Amniotic epithelial cell (primary cell): ENCODE measurements around the gene WWOX.
"Not testable (repeated sequence)": the region's sequence is repeated elsewhere in the genome, so short reads cannot be mapped to it uniquely, and the experiment has no call there.

Source experiments
- DNase-seq: peaks from one replicate; pipeline ENCODE4 v3.0.0-alpha.2; 2010; ENCODE audit warnings: low read depth

Gene WWOX

GRCh38 chr16:78577630-78578029, 478.2 kb downstream of the WWOX start:
- DNase-seq, result no peak

- no peak for DNase-seq
These were observed 479.6 kb downstream of the WWOX start for GRCh38 chr16:78579020-78579419.

- no peak for DNase-seq
These were observed 484.0 kb downstream of the WWOX start for GRCh38 chr16:78583441-78583840.

DNA sequence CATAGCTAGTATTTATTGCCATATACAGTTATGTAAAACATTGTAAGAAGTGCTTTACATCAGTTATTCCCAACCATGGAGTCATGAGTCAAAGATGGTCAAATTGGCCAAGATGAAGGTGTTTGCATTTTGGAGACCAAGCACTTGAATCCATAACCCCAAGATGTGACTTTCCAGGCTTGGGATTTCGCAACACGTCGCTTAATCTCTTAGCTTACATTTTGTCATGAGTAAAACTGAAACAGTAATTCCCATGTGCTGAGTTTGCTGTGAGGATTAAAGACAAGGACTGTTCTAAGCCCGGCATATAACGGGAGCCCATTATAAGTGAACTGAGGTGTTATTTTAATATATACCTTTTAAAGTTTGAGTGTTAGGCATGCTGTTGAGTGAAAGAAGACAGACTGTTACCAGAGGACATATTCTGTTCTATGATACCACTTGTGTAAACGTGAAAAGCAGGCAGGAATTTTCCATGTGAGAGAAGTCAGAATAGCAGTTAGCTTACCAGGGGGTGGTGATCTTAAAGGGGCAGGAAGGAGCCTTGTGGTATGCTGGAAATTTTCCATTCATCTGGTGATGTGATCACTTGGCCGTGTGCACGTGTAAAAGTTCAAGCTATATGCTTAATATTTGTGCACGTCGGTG, 484.9 kb downstream of the WWOX start:
- no peak for DNase-seq

- DNase-seq, result no peak
These were observed 485.5 kb downstream of the WWOX start for GRCh38 chr16:78584991-78585390.

DNA sequence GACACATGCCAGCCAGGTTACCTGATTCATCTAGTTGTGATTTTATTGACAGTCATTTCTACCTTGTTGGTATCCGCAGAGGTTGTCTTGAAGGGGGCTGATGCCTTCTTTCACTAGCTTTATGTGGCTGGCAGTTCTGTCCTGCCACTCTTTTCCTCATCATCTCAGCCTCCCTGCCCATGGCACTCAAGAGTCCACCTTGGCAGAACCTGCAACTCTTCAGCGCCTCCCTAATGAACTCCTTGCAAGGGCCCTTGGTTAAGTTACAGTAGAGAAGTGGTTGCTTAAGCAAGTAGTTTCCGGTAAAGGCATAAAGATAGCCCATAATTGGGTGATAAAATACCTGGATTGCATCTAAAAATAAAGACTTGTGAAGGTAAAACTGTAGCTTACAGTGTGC, 489.9 kb downstream of the WWOX start:
- no peak for DNase-seq

DNA sequence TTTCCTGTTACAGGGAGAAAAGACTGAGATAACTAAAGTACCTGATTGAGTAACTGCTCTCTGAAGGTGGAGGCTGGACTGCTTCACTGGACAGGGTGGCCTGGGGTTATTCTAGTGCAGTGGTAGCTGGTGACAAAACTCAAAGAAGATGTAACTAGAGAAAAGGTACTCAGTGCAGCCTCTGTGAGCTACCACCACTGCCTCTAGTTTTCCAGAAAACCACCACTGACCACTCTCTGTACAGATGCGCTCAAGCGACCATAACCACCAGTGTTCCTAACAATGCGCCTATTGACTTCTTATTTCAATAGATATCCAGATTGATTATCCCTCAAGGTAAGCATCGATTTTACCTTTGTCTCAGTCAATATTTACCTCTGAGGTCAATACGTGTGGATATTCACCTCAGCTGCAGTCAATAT, 492.2 kb downstream of the WWOX start:
- DNase-seq, result no peak

- no peak for DNase-seq
These were observed 492.7 kb downstream of the WWOX start for GRCh38 chr16:78592111-78592510.

- DNase-seq, result no peak
These were observed 493.9 kb downstream of the WWOX start for GRCh38 chr16:78593352-78593751.

DNA sequence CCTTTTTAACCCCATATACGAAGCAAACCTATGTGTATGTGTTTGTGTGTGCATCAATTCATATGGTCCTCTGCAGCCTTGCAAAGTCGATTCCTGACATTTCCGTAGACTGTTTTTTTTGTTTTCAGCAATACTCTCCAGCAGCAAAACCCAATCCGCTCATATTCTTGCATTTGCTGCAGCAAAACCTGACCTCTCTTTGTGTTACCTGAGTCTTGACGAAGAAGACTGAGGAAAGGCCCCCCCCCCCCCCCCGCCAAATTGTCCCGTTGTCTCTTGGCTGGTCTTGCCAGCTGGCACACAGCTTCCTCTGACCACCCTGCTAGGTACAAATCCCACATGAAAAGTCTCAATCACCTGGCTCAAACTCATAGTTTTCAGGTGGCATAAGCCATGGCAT, 494.7 kb downstream of the WWOX start:
- no peak for DNase-seq

DNA sequence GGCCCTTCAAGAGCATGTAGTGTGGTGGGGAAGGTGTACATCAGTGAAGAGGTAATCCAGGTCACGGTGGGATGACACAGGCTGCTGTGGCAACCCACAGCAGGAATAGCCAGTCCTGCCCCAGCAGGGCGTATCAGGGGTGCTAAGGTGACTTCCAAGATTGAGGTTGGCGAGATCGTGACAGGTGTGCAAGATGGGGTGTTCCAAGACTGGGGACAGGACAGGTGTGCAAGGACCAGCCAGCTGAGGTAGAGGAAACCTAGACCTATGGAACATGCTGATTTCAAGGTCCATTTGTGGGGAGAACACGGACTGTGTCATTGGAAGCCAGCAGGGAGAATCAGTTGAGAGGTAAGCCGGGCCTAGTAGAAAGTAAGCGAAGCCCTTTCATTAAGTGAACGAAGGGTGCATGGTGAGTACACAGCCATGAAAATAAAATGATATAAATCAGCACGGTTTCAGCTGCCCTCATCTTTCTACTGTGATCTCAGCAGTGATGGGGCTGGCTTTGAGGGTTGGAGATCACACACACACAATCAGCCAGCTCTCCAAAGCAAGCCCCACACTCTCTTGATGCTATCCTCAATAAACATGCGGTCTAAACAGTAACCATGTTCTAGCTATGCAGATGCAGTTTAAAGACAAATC, 497.0 kb downstream of the WWOX start:
- DNase-seq, result no peak

- no peak for DNase-seq
These were observed 497.6 kb downstream of the WWOX start for GRCh38 chr16:78596996-78597422.

DNA sequence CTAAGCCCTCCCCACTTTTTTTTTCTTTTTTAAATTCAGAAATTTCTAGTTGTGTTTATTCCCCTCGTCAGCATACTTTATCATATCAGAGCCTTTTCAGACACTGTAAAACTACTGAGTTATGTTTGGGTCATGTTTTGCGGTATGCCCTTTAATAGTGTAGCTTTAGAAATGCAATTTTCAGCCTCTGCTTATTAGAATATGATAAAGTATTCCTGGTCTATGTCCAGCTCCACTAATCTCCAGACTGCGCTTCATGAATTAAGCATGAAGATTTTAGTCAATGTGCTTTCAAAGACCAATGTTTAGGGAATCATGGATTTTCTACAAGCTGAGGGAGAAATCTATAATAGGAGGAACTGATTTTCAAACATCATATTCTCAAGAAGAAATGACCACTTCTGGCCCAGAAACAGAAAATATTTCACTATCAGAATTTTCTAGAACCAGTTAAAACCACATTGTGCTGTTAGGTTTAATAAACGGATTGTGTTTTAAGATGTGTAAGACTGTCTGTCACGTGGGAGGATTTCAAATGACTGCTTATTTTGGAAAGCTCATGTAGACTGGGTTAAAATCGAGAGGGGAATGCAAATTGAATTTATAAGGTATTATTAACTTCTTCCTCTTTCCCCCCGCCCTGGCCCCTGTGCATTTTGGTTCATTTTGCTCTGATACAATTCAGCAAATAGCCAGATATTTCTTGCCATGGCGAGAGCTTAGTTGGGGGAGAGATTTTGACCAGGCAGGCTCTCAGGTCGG, 498.5 kb downstream of the WWOX start:
- no peak for DNase-seq

DNA sequence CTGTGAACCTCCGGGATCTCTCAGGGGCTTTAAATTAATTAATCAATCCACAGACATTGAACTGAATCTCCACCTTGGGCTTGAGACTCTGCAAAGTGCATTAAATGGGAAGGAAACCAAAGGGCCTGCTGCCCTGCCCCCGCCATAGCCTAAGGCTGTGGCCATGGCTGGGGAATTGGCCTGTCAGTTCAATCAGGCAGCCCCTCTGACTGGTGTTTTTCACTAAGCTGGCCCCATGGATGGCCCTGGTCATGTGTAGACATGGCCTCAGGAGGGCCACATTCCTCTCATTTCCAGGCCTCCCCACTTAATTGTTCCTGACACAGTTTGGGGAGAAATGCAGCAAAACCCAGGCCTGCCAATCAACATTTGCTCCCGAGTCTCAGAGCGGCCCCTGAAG, 499.8 kb downstream of the WWOX start:
- DNase-seq, result no peak

DNA sequence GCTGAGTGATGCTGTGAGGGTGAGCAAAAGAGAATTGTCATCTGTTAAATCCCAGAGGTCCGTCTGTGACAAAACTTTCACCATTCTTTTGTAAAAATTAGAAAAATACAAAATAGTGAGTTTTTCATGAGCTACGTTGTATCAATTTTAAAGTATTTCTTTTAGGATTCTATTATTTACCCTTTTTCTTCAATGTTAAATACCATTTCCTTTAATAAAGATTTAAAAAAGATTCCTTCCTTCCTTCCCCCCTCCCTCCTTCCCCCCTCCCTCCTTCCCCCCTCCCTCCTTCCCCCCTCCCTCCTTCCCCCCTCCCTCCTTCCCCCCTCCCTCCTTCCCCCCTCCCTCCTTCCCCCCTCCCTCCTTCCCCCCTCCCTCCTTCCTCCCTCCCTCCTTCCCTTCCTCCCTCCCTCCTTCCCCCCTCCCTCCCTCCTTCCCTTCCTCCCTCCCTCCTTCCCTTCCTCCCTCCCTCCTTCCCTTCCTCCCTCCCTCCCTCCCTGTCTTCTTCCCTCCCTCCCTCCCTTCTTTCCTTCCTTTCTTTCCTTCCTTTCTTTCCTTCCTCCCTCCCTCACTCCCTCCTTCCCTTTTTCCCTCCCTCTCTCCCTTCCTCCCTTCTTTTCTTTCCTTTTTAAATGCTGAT, 505.1 kb downstream of the WWOX start:
- DNase-seq, result not testable (repeated sequence)

DNA sequence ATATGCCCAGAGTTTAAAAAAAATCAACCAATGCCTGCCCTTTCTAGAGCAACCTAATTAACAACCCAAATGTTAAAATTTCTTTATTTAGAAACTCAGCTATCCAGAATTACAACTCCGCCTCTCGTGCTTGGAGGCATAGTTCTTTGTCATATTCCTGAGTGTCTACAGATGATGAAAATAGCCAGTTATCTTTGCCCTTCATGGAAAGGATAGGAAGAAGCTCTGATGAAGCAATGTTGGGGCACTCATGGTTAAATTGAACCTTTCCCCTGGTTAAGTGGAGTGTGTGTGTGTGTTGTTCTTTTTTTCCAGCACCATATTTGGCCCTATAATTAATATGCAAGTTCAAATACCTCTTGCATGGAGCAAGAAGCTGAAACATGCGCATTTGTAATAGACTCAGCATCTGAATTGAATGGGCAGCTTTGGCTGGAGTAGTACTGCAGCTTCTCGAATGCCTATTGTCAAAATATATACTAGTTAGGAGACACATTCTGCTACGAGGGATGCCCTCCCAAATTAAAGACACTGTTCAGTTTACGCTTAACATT, 506.2 kb downstream of the WWOX start:
- DNase-seq, result no peak

GRCh38 chr16:78606545-78606944, 507.1 kb downstream of the WWOX start:
- DNase-seq, result no peak

DNA sequence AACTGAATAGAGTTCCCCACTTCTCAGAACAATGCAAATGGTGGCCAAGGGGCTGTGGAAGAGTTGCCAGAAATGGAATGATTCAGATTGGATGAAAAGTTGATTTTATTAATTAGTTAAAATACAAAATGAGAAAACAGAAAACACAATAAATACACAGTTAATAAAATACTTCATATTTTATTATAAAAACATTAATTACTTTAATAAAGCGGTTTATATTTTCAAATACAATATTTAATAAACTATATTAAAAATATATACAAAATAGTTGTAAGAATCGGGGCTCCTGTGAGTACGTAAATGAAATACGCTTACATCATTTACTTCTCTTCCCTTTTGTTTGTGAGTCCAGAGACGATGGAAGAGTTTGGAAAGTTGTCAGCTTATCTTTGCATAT, 507.6 kb downstream of the WWOX start:
- no peak for DNase-seq

DNA sequence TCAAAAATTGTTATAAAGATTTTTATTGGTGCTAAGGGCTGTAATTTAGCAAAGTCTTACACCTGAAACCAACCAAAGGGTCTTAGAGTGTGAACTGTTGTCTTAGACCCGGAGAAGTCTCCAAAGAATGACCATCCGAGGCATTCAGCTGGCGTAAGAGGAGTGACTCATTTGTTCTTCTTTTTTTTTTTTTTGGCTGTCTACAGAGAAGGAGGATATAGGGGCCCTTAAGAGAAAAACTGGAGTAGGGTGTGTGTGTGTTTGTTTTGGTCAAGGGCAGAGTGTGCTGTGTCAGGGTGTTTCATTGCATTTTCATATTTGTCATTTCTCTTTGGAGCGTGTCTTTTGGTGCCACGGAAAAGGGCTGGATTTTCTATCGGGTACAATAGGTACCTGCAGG, 508.0 kb downstream of the WWOX start:
- DNase-seq, result no peak

DNA sequence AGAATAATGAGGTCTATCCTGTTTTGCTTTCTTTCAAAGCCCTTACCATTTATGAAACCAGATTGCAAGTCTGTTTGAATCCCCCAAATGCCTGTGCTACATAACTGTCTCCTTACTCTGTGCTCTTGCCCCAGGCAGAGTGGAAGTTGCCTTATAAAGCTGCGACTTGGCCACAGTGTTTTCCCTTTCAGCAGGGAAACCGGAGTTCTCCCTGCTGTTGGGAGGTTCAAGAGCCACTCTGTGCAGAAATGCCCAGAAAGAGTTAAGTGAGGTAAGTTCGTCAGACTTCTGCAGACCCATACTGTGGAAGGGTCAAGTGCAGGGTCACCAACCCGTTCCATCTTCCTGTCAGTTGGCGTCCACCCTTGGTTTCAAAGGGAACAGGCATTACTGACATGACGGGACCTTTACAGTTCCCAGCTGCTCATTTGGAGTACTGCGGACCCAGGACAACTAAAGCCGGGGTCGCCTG, 508.9 kb downstream of the WWOX start:
- DNase-seq, result no peak

DNA sequence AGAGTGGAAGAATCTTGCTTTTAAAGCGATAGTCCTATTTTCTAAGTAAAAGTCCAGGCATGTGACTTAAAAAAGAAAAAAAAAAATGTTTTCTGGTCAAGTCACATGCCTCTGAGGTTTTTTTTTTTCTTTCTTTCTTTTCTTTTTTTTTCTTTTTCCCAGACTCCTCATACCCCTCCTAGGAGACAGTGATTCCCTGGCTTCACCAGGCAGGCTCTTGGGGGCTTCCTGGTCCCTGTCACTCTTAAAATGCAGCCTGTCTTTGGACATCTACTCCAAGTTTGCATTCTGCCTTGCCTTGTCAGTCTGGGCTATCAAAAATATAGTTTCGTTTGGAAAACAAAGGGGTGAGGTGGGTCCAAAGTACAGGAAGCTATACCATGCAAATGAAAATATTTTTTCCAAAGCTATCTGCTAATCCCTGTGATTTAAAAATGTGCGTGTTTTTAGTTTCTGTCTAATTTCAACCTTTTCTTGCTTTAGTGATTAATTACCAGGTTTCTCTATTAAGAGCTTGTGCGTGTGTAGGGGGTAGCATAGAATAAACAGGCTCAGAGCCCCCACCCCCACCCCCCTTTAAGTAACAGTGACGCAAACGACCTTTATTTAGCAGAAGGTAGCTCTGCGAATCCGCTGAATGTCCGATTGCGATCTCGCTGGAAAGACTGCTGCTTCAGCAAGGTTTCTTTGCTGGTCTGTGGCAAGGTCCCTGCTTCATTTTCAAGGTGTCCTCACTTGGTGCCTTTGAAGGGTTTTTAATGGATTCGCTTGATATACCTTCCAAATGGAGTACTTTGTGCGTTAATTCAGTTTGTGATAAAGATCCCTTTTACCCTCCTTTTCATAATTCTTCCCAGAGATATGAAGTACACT, 510.2 kb downstream of the WWOX start:
- no peak for DNase-seq
